Neural progenitor cell (in vitro differentiated cells): ENCODE measurements around the gene GOLGA8M. TPM values are rescaled to one million over a fixed set of nuclear protein-coding genes. Genes with fewer than 3 reads are reported as not detected.
"Not testable (repeated sequence)": the region's sequence is repeated elsewhere in the genome, so short reads cannot be mapped to it uniquely, and the experiment has no call there.

Experiments
- DNase-seq: peaks from one replicate; pipeline ENCODE4 v3.0.0-alpha.2; 2016; ENCODE audit warnings: low spot score
- H2AFZ ChIP-seq: fragments of 200-600 bp; sonication (generic); replicated peaks from 2 replicates; pipeline ENCODE4 v1.6.1; 2016; ENCODE audit warnings: antibody characterized with exemption
- H3F3A ChIP-seq: fragments of 200-600 bp; sonication (generic); 2 replicates; pipeline ENCODE4 v1.6.1; 2016; ENCODE audit warnings: antibody characterized with exemption, low read depth
- H3K27ac ChIP-seq: fragments of 200-600 bp; sonication (generic); 2 replicates; pipeline ENCODE4 v1.5.1; 2016; ENCODE audit warnings: mild to moderate bottlenecking
- H3K27me3 ChIP-seq: fragments of 200-600 bp; sonication (generic); 2 replicates; pipeline ENCODE4 v1.6.1; 2016; ENCODE audit warnings: mild to moderate bottlenecking, moderate library complexity
- H3K36me3 ChIP-seq: fragments of 200-600 bp; sonication (generic); 2 replicates; pipeline ENCODE4 v1.5.1; 2016
- H3K4me1 ChIP-seq: fragments of 200-600 bp; sonication (generic); 2 replicates; pipeline ENCODE4 v1.6.1; 2016; ENCODE audit warnings: mixed run types
- H3K4me2 ChIP-seq: fragments of 200-600 bp; sonication (generic); 2 replicates; pipeline ENCODE4 v1.6.1; 2016
- H3K4me3 ChIP-seq: fragments of 200-600 bp; sonication (generic); 2 replicates; pipeline ENCODE4 v1.5.1; 2016
- H3K79me2 ChIP-seq: fragments of 200-600 bp; sonication (generic); 2 replicates; pipeline ENCODE4 v1.6.1; 2016; ENCODE audit warnings: low read depth
- H3K9ac ChIP-seq: fragments of 200-600 bp; sonication (generic); 2 replicates; pipeline ENCODE4 v1.6.1; 2016
- H3K9me3 ChIP-seq: fragments of 200-600 bp; sonication (generic); 2 replicates; pipeline ENCODE4 v1.5.1; 2016; ENCODE audit warnings: low read depth
- H4K20me1 ChIP-seq: fragments of 200-600 bp; sonication (generic); 2 replicates; pipeline ENCODE4 v1.6.1; 2016; ENCODE audit warnings: low read depth
- H3K27ac Mint-ChIP-seq: 3 replicates; pipeline ENCODE4 v1.8.0; 2021; ENCODE audit warnings: mixed read lengths
- H3K27me3 Mint-ChIP-seq: 2 replicates; pipeline ENCODE4 v1.8.0; 2022; ENCODE audit warnings: low read depth, mild to moderate bottlenecking, inconsistent platforms, moderate library complexity, mixed read lengths; ENCODE audit not compliant: insufficient read depth
- H3K36me3 Mint-ChIP-seq: 3 replicates; pipeline ENCODE4 v1.8.0; 2021; ENCODE audit warnings: mixed read lengths
- H3K4me1 Mint-ChIP-seq: 3 replicates; pipeline ENCODE4 v1.8.0; 2021; ENCODE audit warnings: mixed read lengths
- H3K4me3 Mint-ChIP-seq: 3 replicates; pipeline ENCODE4 v1.8.0; 2021; ENCODE audit warnings: mild to moderate bottlenecking, moderate library complexity, mixed read lengths
- H3K9me3 Mint-ChIP-seq: 3 replicates; pipeline ENCODE4 v1.8.0; 2020; ENCODE audit warnings: mixed read lengths
- EZH2 ChIP-seq: fragments of 200-600 bp; sonication (generic); IDR thresholded peaks from 2 replicates; pipeline ENCODE4 v1.6.1; 2017; ENCODE audit warnings: antibody characterized with exemption, mild to moderate bottlenecking, moderate library complexity
- EZH2phosphoT487 ChIP-seq: fragments of 200-600 bp; sonication (generic); IDR thresholded peaks from 2 replicates; pipeline ENCODE4 v1.6.1; 2017; ENCODE audit warnings: antibody characterized with exemption
- total RNA-seq: library from RNA; depleted of rRNA; stranded (reverse); fragments of >200 nt; gene quantifications from 2 replicates; pipeline ENCODE4 v1.2.3, GENCODE V29; 2015; ENCODE audit warnings: low replicate concordance
- TF ChIP-seq, protein P1 (sequence below): fragments of 200-600 bp; sonication (generic); IDR thresholded peaks from 2 replicates; pipeline ENCODE4 v1.5.1; 2017; ENCODE audit warnings: antibody characterized with exemption, mild to moderate bottlenecking

Gene GOLGA8M
- total RNA-seq, 1 donor from 2014 or later, result not detected

DNA sequence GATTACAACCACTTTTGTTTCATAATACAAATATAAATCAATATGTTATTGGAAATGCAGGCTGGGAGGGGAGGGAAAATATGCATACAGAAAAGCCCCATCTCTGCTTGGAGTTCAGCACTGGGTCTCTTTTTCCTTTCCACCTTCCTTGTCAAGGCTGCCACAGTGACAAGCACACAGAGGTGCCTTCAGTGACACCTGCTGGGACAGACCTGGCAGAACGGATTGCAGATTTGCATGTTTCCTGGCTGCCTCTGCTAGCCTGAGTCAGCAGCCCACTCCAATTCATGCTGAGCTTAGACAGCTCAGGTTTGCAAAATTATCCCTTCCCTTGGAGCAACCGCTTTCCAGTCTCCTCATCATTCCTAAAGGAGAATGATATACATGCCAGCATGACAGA is 15.8 kb upstream of the GOLGA8M start:
- H4K20me1 ChIP-seq, H3K27me3 Mint-ChIP-seq, H3K9me3 ChIP-seq, H3K79me2 ChIP-seq, H3K4me3 Mint-ChIP-seq, H3K36me3 ChIP-seq, H3K9me3 Mint-ChIP-seq, H3F3A ChIP-seq, H3K4me2 ChIP-seq, H3K27ac Mint-ChIP-seq, H3K27me3 ChIP-seq, H3K27ac ChIP-seq, H3K9ac ChIP-seq, H3K4me3 ChIP-seq, H3K4me1 Mint-ChIP-seq, H3K36me3 Mint-ChIP-seq, H2AFZ ChIP-seq, H3K4me1 ChIP-seq: not testable (repeated sequence)
- TF ChIP-seq, protein P1, sequence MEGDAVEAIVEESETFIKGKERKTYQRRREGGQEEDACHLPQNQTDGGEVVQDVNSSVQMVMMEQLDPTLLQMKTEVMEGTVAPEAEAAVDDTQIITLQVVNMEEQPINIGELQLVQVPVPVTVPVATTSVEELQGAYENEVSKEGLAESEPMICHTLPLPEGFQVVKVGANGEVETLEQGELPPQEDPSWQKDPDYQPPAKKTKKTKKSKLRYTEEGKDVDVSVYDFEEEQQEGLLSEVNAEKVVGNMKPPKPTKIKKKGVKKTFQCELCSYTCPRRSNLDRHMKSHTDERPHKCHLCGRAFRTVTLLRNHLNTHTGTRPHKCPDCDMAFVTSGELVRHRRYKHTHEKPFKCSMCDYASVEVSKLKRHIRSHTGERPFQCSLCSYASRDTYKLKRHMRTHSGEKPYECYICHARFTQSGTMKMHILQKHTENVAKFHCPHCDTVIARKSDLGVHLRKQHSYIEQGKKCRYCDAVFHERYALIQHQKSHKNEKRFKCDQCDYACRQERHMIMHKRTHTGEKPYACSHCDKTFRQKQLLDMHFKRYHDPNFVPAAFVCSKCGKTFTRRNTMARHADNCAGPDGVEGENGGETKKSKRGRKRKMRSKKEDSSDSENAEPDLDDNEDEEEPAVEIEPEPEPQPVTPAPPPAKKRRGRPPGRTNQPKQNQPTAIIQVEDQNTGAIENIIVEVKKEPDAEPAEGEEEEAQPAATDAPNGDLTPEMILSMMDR, result peak; percentile 16
- DNase-seq, result peak; percentile 47

DNA sequence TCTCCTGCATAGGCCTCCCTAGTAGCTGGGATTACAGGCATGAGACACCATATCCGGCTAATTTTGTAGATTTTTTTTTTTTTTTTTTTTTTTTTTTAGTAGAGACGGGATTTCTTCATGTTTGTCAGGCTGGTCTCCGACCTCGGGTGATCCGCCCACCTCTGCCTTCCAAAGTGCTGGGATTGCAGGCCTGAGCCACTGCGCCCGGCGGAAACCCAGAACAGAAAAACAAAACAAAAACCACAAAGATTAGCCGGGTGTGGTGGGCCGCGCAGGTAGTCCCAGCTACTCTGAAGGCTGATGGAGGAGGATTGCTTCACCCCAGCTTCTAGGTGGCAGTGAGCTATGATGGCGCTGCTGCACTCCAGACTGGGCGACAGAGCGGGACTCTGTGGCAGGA is 14.8 kb upstream of the GOLGA8M start:
- DNase-seq, H3K27ac ChIP-seq, H3K27ac Mint-ChIP-seq, H3K4me3 Mint-ChIP-seq, H3K9me3 Mint-ChIP-seq, H3K36me3 Mint-ChIP-seq, H3K9ac ChIP-seq, H3K4me3 ChIP-seq, H3K79me2 ChIP-seq, H3K36me3 ChIP-seq, H4K20me1 ChIP-seq, H3K4me1 Mint-ChIP-seq, H3K27me3 Mint-ChIP-seq, H3K4me1 ChIP-seq, H3K27me3 ChIP-seq, H3F3A ChIP-seq, H2AFZ ChIP-seq, H3K9me3 ChIP-seq, H3K4me2 ChIP-seq: not testable (repeated sequence)

DNA sequence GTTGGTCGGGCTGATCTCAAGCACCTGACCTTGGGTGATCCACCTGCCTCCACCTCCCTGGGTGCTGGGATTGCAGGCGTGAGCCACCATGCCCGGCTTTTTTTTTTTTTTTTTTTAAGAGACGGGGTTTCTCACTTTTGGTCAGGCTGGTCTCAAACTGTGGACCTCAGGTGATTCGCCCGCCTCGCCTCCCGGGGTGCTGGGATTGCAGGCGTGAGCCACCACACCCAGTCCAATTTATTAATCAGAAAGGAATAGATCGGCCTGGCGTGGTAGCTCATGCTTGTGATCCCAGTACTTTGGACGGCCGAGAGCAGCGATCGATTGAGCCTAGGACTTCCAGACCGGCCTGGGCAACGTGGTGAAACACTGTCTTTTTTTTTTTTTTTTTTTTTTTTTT is 13.9 kb upstream of the GOLGA8M start:
- Mint-ChIP-seq H3K27ac (no peak overlapping the region), H3K9me3 (no peaks in the 10 kb centered on the region), H3K27me3 (peaks cover 2% of the 10 kb centered on the region), H3K4me1 (peaks cover 6% of the 10 kb centered on the region), H3K36me3 (no peaks in the 10 kb centered on the region), H3K4me3 (no peak overlapping the region)
- no peak overlapping the region for H2AFZ ChIP-seq
- no peaks in the 10 kb centered on the region for H3K4me1 ChIP-seq
- H3K27ac ChIP-seq, result no peak overlapping the region
- no peaks in the 10 kb centered on the region for H3K36me3 ChIP-seq
- DNase-seq, result no peak
- H3K9ac ChIP-seq, result no peak overlapping the region
- no peaks in the 10 kb centered on the region for H3K79me2 ChIP-seq
- H3K27me3 ChIP-seq, result no peaks in the 10 kb centered on the region
- H3F3A ChIP-seq, result no peaks in the 10 kb centered on the region
- H3K9me3 ChIP-seq, result no peaks in the 10 kb centered on the region
- no peak overlapping the region for H3K4me2 ChIP-seq
- H3K4me3 ChIP-seq, result no peak overlapping the region
- H4K20me1 ChIP-seq, result no peaks in the 10 kb centered on the region
- TF ChIP-seq EZH2phosphoT487 (no peak), EZH2 (no peak)
- TF ChIP-seq, protein P1, result no peak

- Mint-ChIP-seq H3K9me3 (no peaks in the 10 kb centered on the region), H3K4me3 (no peak overlapping the region), H3K4me1 (peaks cover 6% of the 10 kb centered on the region), H3K27me3 (peaks cover 2% of the 10 kb centered on the region), H3K27ac (no peak overlapping the region), H3K36me3 (no peaks in the 10 kb centered on the region)
- no peak overlapping the region for H3K27ac ChIP-seq
- H3K27me3 ChIP-seq, result no peaks in the 10 kb centered on the region
- no peaks in the 10 kb centered on the region for H3F3A ChIP-seq
- no peaks in the 10 kb centered on the region for H3K36me3 ChIP-seq
- H3K9me3 ChIP-seq, result no peaks in the 10 kb centered on the region
- no peak for TF ChIP-seq EZH2
- no peak for TF ChIP-seq EZH2phosphoT487
- TF ChIP-seq, protein P1, result no peak
- no peak overlapping the region for H3K9ac ChIP-seq
- no peak overlapping the region for H3K4me2 ChIP-seq
- no peaks in the 10 kb centered on the region for H4K20me1 ChIP-seq
- no peak for DNase-seq
- no peak overlapping the region for H2AFZ ChIP-seq
- no peaks in the 10 kb centered on the region for H3K4me1 ChIP-seq
- H3K4me3 ChIP-seq, result no peak overlapping the region
- H3K79me2 ChIP-seq, result no peaks in the 10 kb centered on the region
These were observed 13.3 kb upstream of the GOLGA8M start for GRCh38 chr15:28725556-28725955.

DNA sequence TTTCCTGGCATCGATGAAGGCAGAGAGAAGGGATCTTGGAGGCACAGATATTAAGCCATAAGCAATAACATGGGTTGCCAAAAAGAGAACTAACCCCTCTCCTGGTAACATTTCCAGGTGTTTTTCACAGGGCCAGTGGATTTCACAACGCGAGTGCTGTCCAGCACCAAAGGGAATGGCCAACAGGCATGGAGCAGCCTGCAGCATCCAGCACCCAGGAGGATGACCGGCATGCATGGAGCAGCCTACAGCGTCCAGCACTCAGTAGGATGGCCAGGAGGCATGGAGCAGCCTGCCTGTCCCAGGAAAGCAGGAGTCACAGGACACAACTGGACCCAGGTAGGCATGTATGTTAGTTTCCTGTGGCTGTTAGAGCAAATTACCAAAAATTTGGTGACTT is 11.8 kb upstream of the GOLGA8M start:
- not testable (repeated sequence) for H3K79me2 ChIP-seq, H3K4me2 ChIP-seq, H3K4me3 ChIP-seq, H3K27ac ChIP-seq, H3K4me3 Mint-ChIP-seq, H3K9me3 ChIP-seq, H3F3A ChIP-seq, DNase-seq, H3K36me3 ChIP-seq, H2AFZ ChIP-seq, H3K27me3 ChIP-seq, H3K27ac Mint-ChIP-seq, H3K9me3 Mint-ChIP-seq, H3K9ac ChIP-seq, H4K20me1 ChIP-seq, H3K36me3 Mint-ChIP-seq, H3K4me1 Mint-ChIP-seq, H3K4me1 ChIP-seq, H3K27me3 Mint-ChIP-seq

- H3K79me2 ChIP-seq, H4K20me1 ChIP-seq, H3F3A ChIP-seq, H3K27me3 Mint-ChIP-seq, H2AFZ ChIP-seq, H3K27ac Mint-ChIP-seq, H3K9ac ChIP-seq, H3K9me3 ChIP-seq, H3K4me1 ChIP-seq, H3K36me3 ChIP-seq, DNase-seq, H3K4me1 Mint-ChIP-seq, H3K9me3 Mint-ChIP-seq, H3K4me3 Mint-ChIP-seq, H3K27ac ChIP-seq, H3K4me2 ChIP-seq, H3K27me3 ChIP-seq, H3K4me3 ChIP-seq, H3K36me3 Mint-ChIP-seq: not testable (repeated sequence)
These were observed 7.4 kb upstream of the GOLGA8M start for GRCh38 chr15:28719626-28720025.
